ENCODE results near the gene CRIP2.

Gene CRIP2

DNA sequence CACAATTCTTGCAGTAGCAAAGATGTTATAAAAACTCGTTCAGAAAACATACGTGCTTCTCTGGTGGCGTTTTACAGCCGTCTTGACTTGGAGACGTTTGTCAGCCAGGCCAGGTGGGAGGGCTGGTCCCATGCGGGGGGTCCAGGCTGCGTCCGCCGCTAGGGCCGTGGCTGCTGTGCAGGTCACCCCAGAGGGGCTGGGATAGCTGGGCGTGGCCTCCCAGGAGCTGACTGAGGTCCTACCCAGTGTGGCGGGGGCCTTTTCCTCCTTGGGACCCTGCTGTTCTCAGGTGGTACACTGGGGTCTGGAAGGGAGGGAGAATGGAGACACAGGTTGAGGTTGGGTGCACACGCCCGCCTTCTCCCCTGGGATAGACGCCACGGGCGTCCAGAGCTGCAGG is 29.8 kb upstream of the CRIP2 start:
- DNase-seq (ENCODE audit: low spot score) = no peak

DNA sequence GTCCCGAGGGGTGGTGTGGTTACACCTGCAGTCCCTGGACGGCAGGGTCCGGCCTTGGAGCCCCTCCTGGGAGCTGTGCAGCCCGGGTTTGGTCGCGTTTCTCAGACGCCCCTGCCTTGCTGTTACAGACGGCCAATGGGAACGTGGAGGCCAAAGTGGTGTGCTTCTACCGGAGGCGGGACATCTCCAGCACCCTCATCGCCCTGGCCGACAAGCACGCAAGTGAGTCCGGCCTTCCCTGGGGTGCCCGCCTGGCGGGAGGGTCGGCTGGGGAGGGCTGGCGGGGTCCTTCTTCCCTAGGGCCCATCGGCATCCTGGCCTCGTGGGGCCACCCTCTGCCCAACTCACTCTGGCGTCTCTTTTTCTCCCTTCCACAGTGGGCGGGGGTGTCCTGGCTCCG is 29.3 kb upstream of the CRIP2 start:
- no peak for DNase-seq (ENCODE audit: low spot score)

DNA sequence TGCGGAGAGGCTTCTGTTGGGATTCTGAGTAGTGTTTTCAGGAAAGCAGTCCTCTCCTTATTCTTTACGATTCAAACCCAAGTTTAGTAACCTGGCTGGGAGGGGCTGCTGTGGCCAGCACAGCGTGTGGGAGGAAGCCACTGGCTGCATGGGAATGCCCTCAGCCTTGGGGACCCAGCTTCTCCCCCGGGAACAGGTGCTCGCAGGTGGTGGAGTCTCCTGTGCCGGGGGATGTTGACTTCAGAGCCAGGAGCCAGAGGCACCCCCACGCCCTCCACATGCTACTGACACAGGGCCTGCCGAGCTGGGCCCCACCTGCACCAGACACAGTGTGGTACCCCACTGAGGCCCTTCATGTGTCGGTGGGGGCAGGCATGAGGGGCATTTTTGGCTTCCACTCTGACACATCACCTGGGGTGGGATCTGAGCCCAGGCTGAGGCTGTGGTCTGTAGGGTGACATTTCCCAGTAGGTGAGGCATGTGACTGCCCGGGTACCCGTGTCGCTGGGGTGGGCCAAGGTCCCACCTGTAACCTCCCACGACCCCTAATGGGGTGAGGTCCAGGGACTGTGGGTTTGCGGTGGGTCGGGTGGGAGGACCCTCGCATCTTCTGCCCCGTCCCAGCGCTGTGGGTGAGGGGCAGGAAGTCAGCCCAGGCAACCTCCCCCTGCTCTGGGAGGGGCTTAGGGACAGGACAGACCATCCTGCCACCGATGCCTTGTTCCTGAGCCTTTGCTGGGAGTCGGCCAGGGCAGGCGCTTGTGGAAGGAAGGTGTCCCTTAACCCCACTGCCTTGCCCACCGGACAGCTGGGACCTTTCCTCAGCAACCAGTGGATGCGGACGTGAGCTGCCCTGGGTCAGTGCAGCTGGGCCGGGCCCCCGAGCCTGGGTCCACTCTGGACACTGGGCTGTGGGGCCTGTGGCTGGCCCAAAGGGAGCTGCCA is 28.4 kb upstream of the CRIP2 start:
- DNase-seq (ENCODE audit: low spot score) = no peak

DNA sequence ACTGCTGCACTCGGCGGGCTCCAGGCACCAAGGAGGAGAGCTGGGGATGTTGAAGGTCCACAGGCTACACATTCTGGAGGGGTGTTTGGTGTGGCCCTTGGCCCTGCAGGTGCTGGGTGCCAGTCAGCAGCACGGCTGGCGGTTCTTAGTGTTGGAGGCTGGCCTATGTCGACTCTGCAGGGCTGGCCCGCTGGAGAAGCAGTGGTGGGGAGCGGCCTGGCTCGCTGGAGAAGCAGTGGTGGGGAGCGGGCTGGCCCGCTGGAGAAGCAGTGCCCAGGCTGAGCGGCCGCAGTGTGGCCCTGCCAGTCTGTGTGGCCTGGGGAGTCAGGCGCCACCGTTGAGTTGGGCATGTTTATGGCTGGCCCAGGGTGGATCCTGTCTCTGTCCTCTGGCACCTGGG is 27.6 kb upstream of the CRIP2 start:
- DNase-seq (ENCODE audit: low spot score) = no peak

DNA sequence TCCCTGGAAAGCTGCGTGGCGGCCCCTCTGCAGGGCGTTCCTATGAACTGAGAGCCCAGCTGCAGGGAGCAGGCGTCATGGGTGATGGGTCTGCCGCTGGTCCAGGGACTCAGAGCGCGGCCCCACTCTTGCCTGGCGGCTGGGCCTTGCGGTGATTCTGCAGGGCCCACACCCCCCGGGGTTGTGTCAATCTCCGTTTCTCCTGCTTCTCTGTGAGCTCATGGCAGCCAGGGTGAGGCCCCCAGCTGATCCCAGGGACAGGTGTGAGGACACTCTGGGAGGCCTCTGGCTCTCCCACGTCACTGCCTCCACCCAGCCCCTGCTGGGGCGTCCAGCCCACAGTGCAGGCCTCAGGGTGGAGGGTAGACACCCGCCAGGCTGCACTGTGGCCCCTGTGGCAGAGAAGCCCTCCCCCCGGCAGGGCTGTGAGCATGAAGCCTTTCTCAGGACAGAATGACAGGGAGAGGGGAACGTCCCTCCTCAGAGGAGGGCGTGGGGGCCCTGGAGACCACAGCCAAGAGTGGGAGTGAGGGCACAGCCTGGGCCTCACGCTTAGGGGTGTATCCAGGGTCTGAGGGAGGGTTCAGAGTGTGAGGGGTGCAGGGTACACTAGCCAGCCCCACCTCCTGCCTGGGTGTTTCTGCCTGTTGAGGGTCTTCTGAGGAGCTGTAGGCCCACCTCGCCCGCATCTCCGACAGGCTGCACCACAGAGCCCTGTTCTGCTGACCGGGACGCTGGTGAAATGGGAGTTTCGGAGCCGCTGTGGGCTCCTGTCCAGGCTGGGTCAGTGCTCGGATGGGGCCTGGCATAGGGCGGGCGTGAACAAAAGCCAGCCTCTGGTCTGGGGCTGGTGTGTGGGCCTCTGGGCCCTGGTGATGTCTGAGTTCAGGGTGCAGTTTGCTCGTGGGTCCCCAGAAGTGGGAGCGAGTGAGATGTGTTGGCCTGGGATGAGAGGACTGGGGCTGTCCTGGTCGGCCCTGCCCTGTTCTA is 26.7 kb upstream of the CRIP2 start:
- no peak for DNase-seq (ENCODE audit: low spot score)

DNA sequence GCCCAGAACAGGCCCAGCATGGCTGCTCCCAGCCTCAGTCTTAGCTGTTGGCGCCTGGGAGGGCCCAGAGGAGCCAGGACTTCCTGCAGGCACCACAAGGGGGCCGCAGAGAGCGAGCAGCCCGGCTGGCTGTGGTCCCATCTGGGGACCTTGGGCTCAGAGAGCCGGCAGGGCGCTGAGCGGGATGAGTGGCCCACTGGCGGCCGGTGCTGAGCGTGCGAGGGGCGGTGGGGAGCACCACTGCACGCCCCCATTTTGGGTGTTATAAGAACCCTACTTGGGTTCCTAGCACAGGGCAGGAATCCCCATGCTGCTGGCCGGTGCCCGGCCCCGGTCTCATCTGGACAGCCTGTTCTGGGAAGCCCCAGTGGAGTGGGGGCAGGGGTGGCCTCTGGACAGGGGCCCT is 25.9 kb upstream of the CRIP2 start:
- DNase-seq (ENCODE audit: low spot score) = peak; percentile 91

DNA sequence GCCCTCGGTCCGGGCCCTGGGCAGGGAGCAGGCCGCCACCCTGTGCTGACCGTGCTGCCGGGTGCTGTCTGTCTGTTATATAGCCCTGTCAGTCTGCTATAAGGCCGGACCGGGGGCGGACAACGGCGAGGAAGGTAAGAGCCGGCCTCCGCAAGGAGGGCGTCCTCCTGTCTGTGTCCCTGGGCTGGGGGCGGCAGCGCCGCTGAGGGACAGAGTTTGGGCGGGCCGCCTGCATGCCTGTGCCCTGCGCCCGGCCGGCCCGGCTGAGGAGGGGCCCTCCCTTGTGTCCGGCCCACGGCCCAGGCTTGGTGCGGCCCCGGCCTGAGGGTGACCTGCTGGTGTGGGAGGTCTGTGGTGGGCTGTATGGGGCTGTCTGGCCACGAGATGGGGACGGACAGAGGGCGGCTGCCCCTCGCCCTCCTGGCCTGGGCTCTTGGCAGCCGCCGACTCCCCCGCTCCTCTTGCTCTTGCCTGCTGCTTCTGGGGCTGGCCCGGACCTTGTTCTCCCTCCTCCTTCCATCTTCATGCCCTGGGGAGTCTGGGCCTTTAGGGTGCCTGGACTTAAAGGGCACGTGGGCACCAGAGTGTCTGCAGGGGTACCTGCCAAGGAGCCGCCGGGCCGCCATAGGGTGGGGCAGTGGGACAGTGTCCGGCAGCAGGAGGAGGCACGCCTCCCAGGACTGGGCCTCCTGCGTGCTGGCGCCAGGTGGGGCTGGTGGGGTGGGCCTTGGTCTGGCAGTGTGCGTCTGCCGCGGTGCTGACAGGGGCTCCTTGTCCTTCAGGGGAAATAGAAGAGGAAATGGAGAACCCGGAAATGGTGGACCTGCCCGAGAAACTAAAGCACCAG is 25.1 kb upstream of the CRIP2 start:
- DNase-seq (ENCODE audit: low spot score) = no peak

DNA sequence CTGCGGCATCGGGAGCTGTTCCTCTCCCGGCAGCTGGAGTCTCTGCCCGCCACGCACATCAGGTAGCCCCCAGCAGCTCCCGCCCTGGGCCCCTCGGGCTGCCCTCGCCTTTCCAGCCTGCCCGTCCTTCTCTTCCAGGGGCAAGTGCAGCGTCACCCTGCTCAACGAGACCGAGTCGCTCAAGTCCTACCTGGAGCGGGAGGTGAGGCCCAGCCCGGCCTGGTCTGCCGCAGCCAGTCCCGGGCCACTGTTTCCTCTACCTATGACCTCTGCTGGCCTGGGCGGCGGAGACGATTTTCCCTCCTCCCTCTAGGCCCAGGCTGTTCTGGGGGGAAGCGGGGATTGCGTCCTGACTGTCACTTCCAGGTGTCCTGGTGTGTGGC is 24.5 kb upstream of the CRIP2 start:
- no peak for DNase-seq (ENCODE audit: low spot score)

DNA sequence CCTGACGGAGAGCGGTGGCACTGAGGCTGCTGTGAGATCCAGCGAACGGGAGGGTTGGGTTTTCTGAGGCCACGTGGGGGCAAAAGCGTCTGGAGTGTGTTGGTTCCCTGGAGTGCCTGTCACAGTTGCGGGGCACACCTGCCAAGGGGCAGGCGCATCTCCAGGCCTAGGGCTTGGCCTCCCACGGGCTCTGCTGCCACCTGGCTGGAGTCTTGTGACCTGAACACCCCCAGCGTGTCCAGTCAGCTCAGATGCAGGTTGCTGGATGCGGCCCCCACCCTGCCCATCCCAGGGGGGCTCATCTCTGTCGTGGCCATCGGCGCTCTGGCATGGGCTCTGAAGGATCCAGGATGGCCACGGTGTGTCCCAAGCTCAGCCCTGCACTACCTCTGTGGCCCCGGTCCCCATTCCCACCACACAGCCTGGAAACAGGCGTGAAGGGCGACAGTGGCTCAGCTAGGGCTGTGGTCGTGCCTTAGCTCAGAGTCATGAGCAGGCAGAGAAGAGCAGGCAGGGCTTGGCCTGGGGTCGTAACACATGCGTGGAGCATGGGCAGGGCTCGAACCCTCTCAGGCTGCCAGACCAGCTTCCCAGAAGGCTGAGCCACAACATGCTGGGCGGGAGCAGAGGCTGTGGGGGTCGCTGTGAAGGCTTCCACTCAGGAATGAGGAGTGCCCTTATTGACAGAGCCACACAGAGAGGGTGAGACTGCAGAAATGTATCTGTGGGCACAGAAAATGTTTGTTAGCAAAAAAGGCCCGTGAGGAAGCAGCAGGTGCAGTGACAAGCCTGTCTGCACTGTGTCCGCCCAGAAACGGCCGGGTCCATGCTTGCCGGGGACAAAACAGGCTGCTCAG is 23.5 kb upstream of the CRIP2 start:
- DNase-seq (ENCODE audit: low spot score) = no peak

DNA sequence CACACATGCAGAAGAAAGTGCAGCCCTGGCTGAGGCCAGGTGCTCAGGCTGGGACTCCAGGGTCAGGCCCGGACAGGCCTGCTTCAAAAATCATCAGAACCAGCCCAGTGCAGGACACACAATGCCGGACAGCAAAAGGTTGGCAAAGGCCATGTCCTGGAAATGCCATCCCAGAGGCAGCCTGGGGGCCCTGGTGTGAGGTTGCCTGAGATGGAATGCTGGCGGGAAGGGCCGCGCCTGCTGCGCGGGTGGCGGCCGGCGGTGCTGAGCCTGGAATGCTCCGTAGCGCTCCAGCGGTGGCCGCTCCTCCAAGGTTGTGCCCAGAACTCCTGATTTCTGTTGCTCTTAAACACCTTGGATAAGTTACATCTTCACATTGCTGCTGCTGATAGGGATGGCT is 21.7 kb upstream of the CRIP2 start:
- no peak for DNase-seq (ENCODE audit: low spot score)

DNA sequence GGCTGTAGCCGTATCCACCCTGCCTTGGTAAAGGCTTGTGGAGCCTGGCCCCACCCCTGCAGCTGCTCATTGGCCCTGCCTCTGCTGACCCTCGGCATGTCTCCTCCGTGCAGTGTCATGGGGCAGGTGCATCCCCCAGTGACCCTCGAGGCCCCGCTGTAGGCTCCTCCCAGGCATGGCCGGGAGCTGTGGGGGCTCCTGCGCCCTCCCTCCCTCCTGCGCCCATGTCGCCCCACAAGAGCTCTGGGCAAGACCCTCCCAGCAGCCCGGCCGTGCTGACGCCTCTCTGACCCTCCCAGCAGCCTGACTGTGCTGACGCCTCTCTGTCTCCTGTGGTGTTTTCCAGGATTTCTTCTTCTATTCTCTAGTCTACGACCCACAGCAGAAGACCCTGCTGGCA is 20.8 kb upstream of the CRIP2 start:
- DNase-seq (ENCODE audit: low spot score) = no peak

DNA sequence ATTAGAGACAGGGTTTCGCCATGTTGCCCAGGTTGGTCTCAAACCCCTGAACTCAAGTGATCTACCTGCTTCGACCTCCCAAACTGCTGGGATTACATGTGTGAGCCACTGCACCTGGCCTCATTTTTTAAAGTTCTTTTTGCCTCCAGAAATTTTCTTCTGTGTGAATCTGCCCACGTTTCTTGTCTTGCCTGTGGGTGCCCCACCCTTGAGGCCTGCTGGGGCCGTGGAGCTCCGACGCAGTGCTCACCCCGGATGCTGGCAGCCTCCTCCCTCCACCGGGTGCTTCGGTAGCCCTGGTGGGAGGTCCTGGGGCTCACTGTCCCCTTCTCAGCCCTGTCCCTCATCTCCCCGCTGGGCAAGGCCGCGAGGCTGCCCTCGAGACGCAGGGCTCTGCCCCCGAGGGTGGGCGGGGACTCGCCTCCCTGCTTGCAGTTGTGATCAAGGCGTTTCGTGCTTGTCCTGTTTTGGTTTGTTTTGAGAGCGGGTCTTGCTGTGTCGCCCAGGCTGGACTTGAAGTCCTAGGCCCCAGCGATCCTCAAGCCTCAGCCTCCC is 19.5 kb upstream of the CRIP2 start:
- no peak for DNase-seq (ENCODE audit: low spot score)

DNA sequence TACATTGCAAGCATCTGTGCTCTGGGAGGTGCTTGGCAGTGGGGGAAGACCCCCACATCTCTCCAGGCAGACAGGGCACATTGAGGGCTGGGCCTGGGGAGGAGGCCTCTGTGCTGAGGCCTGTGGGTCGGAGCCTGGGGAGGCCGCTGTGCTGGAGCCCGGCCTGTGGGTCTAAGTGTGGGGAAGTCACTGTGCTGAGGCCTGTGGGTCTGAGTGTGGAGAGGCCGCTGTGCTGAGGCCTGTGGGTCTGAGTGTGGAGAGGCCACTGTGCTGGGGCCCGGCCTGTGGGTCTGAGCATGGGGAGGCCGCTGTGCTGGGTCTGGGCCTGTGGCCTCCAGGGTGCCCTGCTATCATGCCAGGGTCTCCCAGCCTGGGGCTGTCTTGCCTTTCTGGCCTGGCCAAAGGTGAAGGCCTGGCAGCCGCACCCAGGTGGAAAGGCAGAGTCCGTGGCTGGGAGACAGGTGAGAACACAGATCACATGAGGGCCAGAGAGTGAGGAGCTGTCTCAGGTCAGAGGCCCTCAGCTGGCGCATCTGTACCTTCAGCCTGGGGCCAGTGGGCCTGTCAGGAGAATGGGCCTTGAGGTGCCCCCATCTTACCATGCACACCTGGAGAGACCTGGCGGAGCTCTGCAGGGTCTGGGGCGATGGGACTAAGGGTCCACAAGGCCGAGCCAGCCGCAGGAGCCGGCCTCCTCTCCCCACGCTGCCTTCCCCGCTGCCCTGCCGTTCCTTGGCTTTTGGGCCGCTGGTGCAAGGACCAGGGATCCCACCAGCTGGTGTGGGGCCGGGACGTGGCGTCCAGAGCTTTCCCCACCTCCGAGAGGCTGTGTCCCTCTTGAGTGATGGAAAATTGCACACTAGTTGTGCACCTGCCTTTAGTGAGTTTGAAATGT is 18.6 kb upstream of the CRIP2 start:
- no peak for DNase-seq (ENCODE audit: low spot score)

DNA sequence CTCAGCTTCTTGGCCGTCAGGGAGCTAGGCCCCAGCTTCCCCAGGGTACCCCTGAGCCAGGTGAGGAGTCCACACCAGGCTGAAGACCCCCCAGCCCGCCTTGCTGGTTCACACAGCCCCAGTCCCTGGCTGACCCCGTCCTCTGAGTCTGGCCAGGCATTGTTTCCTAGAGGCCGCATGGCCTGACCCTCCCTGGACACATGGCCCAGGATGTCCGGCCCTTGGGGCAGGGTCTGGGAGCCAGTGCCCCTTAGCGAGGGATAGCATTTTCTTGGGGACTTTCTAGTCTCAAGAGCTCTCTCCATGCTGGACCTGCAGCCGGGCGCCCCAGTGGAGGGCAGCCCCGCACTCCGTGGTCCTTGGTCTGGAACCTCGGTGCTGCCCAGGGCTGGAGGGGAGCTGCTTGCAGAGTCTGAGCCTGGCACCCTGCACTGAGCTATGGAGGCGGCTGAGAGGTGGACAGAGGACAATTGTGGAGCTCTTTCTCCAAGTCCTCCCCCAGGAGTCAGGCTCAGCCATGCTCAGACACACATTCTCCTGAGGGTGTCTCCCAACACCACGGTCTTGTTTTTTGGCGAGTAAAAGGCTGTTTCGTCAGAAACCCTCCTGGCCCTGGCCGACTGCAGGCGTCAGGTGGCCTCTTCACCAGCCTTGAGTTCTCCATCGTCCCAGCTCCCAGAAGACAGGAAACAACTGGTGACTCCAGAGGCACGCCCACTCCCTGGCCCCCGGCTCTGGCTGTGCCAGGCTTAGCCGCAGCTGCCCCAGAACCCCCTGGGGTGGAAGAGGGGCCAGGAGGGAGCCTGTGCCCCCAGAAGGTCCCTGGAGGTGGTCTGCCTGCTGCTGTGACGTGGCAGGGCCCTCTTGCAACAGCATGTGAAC is 17.6 kb upstream of the CRIP2 start:
- DNase-seq (ENCODE audit: low spot score) = no peak

DNA sequence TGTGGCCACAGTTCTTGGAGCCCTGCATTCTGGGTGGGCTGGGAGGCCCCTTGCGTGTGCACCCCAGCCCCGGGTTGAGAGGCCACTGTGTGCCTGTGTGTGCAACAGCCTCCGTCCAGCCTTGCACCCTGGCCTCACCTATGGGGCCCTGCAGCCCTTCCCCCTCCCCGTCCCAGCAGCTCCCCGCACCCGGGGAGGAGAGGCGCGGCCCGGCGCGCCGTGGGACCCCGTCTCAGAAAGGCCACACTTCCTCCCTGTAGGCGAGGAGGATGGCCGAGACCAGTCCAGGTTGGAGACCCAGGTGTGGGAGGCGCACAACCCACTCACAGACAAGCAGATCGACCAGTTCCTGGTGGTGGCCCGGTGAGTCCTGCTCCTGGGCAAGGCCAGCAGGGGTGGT is 16.6 kb upstream of the CRIP2 start:
- no peak for DNase-seq (ENCODE audit: low spot score)

DNA sequence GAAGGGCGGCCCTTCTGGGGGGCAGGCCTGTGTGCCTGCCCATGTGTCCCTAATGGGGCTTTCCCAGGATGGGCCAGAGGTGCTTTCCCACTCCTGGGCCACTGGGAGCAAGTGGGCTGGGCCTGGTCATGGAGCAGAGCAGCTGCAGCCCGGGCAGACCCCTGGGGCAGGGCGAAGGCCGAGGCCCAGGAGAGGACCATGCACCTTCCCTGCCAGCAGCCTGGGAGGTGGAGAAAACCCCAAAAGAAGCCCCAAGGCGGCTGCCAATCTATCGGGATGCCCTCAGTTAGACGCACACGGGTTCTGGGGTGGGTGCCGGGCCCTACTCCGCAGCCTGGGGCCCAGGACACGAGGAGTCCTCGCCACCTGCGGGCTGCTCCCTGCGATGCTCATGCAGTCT is 16.1 kb upstream of the CRIP2 start:
- DNase-seq (ENCODE audit: low spot score) = no peak

DNA sequence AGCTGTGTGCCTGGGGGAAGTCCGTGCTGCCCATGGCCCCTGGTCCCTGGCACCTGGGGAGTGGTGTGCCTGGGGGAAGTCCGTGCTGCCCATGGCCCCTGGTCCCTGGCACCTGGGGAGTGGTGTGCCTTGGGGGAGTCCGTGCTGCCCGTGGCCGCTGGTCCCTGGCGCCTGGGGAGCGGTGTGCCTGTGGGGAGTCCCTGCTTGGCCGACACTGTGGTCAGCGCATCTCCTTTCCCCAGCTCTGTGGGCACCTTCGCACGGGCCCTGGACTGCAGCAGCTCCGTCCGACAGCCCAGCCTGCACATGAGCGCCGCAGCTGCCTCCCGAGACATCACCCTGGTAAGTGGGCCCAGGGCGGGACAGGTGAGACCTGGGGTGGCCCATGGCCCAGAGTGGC is 14.5 kb upstream of the CRIP2 start:
- DNase-seq (ENCODE audit: low spot score) = no peak

DNA sequence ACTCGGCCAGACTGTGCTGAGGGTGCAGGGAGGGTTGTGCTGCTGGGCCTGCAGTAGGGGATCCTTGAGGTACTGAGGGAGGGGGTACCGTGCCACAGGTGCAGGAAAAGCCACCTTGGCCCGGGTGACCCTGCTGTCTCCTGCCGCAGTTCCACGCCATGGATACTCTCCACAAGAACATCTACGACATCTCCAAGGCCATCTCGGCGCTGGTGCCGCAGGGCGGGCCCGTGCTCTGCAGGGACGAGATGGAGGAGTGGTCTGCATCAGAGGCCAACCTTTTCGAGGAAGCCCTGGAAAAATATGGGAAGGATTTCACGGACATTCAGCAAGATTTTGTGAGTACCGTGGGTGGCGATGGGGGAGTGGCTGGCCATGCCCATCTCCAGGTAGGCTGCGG is 14.0 kb upstream of the CRIP2 start:
- no peak for DNase-seq (ENCODE audit: low spot score)

DNA sequence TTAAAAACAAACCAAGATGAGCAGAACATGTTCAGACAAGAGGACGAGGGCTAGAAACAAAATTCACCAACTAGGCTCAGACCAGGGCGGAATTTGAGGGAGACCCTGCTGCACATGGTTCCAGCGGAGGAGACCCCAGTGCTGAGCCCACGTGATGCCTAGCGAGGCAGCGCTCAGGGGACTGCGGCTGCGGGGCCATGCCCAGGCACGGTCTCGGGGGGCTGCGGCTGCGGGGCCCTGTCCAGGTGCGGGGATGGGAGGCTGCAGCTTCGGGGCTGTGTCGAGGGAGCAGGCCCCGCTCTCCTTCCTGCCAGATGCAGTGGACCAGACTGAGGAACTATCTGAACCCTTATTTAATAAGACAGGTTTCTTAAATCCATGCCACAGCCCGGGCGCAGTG is 12.7 kb upstream of the CRIP2 start:
- DNase-seq (ENCODE audit: low spot score) = no peak

Measured in HuH-7.5 (cell line).